A172 (cell line): Measurements from ENCODE around the gene SLC7A6OS. TPM values are rescaled to one million over a fixed set of nuclear protein-coding genes. Genes with fewer than 3 reads are reported as not detected.

Experiments used
- DNase-seq: peaks from one replicate; pipeline ENCODE4 v3.0.0-alpha.2; 2015; ENCODE audit warnings: low spot score
- total RNA-seq: library from RNA; depleted of rRNA; stranded (reverse); fragments of >200 nt; shearing (Covaris generic); gene quantifications from 2 replicates; pipeline ENCODE4 v1.2.3, GENCODE V29; 2014; rRNA removed

SLC7A6OS gene
- total RNA-seq, 1 experiment from 2014 or later, result 19.0 TPM

GRCh38 chr16:68253721-68254120, 57.0 kb downstream of the SLC7A6OS start:
- no peak for DNase-seq

- DNase-seq, result no peak
These were observed 58.4 kb downstream of the SLC7A6OS start for GRCh38 chr16:68252383-68252782.

GRCh38 chr16:68251832-68252231, 58.9 kb downstream of the SLC7A6OS start:
- no peak for DNase-seq

DNA sequence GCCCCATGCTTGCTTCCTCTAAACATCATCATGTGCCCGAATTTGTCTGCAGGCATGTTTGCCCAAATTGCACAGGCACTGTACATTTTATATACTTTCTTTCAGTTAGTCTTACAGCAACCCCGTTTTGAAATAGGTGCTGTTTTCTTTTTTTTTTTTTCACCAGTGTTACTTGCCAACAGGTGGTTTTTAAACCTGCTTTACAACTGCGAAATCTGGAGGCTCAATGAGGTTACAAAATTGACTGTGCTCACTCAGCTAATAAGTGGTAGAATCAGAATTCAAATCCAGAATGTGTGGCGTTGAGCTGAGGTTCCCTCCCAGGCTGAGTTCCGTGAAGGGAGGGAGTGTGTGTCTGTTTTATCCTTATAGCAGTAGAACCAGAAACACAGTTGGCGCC, 59.8 kb downstream of the SLC7A6OS start:
- DNase-seq, result no peak

GRCh38 chr16:68249371-68249770, 61.4 kb downstream of the SLC7A6OS start:
- DNase-seq, result no peak

Other genes starting within 250 kb of the SLC7A6OS start
- gene NFATC3, start 225.6 kb downstream of the SLC7A6OS start, total RNA-seq, result 13.4 and 14.3 TPM in 2 replicates
- gene ESRP2, start 74.8 kb downstream of the SLC7A6OS start, total RNA-seq, result 0.45 TPM in 1 of 2 replicates, not detected in the other
- gene PLA2G15, start 65.6 kb downstream of the SLC7A6OS start, total RNA-seq, result 27.7 and 35.1 TPM in 2 replicates
- 8.0 and 16.4 TPM in 2 replicates for gene SLC7A6, start 46.4 kb downstream of the SLC7A6OS start, total RNA-seq
- 40.2 and 44.6 TPM in 2 replicates for gene PRMT7, start 73 bp upstream of the SLC7A6OS start, total RNA-seq
- gene SMPD3, start 137.6 kb upstream of the SLC7A6OS start, total RNA-seq, result 0.12 and 0.65 TPM in 2 replicates
- gene ZFP90, start 228.3 kb upstream of the SLC7A6OS start, total RNA-seq, result 38.9 and 50.4 TPM in 2 replicates